Measurements from ENCODE around the gene TRIM7.
"Not testable (repeated sequence)": the region's sequence is repeated elsewhere in the genome, so short reads cannot be mapped to it uniquely, and the experiment has no call there.

Gene TRIM7

DNA sequence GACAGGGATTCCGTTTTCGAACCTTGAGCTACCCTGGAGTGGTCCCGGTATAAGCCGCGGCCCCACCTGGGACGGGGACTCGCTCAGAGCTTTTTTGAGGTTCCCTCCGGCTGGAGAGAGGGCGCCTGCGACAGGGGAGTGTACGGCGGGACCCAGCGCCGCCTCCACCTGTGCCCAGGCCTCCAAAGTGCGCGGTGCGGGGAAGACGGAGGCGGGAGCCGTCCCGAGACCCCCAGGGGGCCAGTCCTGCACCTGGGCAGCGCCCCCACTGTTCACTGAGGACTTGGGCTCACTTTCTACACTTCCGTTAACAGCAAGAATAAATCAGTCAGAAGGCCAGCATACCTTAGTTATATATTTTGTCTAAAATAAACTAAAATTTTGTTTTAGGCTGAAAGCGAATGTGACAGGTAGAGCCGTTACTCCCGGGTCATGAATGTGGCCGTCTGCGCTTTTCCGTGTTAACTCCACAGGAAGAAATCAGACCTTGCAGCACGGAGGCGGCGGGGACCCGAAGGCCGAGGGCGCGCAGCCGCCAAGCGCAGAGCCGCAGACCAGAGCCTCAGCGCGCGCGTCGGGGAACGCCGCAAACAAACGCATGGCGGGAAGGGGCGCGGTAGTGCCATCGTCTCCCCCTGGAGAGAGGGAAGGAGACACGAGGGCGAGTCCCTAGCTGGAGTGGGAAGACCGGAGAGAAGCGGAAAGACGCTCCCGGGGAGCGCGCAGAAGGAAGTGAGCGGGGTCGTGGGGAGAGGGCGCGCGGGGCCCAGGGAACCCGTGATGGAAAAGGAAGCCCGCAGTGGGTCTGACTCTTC is 14.1 kb downstream of the TRIM7 start:
- DNase-seq, result peak; percentile 52

DNA sequence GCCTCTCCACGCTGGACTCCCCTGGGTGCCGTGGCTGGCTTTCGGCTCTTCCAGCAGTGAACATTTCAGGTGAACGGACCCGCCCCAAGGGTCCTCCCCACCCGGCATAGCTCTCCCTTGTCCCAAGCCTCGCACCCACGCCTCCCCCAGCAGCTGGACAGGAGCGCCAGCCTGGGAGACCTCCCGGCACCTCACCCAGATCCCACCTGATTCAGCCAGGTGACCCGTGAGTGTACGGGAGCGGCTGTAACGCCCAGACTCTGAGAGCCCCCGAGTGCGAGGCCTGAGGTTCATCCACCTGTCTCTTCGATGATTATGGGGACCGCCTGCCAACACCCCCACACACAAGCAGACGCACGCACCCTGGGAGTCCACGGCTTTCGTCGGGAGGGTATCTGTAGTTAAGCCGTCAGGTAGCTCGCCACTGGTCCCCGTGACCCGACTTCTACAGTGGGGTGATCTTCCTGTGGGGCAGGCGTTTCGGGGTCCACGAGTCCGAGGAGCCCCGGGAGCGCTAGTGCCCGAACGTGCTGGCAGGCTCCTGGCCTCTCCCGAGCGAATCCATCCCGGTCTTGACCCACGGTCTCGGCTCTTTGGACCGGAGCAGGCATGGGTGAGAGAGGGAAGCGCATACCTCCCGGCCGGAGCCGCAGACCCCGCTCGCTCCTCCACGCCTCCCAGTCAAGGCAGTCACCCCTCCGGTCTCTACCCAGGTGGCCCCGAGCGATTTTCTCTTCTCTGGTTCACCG is 14.9 kb downstream of the TRIM7 start:
- DNase-seq, result peak; percentile 32

DNA sequence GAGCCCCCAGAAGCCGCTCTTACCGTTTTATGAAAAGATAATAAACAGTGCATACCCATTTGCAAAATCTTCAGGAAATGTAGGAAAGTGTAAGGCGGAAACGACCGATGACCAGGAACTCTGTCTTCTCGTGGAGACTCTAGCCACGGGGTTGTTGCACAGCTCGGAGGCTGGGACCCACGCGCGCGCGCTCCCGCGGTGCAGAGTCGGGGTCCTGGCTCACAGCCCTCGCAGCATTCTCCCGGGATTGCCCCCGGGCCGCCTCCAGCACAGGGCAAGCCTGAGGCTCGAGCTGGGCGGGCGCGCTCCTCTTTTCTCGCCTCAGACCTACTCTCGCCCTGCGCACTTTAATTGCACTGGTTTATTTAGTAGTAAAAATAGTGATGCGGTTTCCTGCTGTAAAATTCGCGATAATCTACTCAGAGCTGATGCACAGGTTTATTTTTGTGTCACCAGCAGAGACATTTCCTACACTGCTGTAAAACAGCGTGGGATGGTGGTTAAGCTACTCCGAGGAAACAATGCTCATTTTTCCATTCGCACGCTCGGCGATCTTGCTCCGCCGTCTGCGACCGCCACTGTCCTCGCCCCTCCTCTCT is 15.5 kb downstream of the TRIM7 start:
- peak; percentile 25 for DNase-seq

DNA sequence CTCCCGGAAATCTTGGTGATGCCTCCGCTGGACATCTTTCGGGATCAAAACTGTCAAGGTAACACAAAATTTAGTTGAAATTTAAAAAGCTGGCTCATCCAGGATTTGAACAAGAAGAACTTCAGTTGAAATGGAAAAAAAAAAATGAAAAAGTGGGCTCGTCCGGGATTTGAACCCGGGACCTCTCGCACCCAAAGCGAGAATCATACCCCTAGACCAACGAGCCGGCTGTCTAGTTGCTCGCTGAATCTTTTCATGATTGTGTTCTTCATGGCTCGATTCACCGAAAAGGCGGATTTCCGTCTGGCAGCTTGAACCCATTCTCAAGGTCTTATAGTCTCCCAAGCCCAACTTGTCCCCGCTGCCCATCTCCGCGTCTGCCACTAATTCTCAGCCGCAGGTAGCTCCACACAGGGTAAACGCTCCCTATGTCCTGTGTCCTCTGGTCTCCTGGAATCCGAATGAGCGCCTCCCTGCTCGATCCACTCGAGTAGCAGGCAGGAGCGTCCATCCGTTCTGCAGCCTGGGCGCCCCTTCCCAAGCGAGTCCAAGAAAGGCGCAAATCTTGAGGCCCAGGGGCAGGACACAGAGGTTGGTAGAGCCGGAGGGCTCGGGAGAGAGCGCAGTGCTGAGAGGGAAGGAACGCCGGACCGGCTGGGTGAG is 16.2 kb downstream of the TRIM7 start:
- peak; percentile 84 for DNase-seq

DNA sequence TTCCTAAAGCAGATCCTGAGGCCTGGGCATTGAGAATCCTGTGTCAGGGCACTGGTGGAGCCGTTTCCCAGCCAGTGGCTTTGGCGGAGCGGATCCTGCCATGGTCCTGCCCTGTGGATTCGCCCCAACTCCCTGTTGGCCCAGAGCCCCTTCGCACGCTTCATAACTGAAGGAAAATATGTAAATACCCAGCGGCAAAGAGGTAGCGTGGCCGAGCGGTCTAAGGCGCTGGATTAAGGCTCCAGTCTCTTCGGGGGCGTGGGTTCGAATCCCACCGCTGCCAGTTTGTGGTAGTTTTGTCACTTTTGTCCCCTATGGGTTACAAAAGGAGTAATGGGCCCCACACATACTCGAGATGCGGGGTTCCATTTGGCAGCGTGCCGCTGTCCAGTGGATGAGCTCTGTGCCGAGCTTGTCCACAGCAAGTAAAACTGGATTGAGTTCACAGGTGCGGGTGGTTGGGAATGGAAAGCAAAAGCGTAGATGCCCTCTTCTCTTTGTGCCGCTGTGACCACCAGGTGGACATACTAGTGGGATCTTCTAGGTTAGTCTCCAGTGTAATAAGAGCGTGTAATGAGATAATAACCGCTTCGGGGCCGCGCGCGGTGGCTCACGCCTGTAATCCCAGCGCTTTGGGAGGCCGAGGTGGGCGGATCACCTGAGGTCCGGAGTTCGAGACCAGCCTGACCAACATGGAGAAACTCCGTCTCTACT is 17.3 kb downstream of the TRIM7 start:
- DNase-seq, result peak; percentile 90

DNA sequence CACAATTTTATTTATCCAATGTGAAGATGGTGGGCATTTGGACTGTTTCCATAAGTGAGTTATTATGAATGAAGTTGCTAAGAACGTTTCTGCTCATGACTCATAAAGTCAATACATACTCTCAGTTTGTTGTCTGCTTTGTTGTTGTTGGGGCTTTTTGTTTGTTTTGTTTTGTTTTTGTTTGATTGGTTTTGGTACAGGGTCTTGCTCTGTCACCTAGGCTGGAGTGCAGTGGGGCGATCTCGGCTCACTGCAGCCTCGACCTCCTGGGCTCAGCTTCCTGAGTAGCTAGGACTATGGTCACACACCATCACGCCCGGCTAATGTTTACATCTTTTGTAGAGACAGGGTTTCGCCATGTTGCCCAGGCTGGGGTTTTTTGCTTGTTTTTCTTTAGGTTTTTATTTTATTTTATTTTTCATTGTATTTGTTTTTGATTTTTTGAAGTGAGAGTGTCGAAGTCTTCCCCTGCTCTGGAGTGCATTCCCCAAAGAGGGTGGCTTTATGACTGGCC is 18.0 kb downstream of the TRIM7 start:
- no peak for DNase-seq

DNA sequence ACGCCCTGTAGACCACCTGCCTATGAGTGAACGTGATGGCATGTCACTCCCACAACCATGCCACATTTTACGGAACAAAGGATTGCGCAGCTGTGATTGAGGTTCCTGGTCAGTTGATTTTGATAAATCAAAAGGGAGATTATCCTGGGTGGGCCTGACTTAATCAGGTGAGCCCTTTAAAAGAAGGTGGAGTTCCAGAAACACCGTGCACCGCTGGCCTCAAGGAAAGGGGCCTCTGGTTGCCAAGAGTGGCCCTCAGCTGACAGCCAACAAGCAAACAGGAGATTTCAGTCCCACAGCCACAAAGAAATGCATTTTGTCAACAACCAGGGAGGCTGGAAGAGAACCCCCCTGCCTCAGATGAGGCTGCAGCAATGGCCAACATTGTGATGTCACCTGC is 19.0 kb downstream of the TRIM7 start:
- no peak for DNase-seq

DNA sequence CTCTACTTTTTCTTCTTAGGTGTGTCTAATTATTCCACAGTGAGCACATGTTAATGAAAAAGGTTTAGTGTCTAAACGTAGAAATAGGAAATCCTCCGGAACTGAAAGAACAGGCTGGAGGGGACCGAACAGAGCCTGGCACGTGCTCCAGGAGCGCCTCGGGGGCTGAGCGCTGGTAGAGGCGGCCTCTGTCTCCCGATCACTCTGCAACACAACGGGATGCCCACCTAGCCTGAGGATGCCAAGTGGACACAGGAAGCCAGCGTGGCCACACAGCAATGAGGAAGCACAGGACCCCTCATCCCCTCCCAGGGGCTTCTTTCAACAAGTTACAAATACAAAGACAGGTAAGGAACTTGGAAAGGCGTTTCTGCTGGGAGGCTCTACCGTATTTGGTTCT is 19.4 kb downstream of the TRIM7 start:
- no peak for DNase-seq

DNA sequence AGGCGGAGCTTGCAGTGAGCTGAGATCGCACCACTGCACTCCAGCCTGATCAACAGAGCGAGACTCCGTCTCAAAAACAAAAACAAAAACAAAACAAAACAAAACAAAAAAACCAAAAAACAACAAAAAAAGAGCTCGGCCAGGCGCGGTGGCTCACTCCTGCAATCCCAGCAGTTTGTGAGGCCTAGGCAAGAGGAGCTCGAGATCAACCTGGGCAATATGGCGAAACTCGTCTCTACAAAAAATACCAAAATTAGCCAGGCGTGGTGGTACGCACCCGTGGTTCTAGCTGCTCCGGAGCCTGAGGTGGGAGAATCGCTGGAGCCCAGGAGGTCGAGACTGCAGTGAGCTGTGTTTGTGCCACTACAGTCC is 20.2 kb downstream of the TRIM7 start:
- DNase-seq, result no peak

DNA sequence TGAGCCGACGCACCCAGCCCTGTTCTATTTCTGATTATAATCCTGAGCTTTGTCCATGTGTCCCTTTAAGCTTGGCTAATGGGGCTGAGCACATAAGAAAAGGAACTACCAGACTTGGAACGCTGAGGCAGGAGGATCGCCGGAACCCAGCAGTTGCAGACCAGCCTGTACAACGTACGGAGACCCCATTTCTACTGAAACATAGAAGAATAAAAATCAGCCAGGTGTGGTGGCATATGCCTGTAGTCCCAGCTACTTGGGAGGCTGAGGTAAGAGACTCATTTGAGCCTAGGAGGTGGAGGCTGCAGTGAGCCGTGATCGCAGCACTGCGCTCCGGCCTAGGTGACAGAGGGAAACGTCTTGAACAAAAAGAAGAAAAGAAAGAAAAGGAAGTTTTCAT is 22.3 kb downstream of the TRIM7 start:
- DNase-seq, result no peak

DNA sequence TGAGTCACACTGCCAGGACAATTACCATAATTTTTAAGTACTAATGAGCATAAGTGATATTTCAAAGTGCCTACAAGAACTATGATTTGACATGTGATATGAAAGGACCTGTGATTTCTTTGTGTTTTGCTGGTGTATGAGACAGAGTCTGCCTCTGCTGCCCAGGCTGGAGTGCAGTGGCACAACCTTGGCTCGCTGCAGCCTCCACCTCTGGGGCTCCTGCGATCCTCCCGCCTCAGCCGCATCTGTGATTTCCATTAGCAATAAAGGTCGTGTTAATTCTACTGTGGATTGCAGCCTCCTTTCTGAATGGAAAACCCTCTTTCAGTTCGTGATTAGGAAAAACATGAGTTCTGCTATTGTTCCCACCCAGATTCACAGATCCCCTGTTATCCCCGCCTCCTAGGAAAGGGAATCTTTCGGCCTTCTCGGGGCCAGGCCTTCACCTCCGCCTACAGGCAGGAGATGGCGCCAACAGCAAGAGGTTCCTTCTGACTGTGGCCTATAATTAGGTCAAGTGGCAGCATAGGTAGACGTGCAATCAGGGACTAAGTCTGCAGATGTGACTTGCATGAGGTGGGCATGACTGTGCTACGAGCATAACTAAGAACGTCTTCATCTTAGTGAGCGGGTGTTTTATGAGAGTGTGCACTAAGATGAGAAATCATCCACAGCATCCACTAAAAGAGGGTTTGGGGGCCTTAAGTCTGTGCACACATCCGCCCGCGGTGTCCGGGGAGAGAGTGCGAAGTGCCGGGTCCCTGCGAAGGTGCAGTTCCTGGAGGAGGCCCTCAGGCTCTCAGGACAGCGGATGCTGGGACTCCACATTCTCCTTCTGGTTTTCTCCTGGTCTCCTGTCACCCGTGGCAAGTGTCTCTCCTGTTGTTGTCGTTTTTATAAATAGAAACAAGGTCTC is 23.1 kb downstream of the TRIM7 start:
- peak; percentile 70 for DNase-seq

DNA sequence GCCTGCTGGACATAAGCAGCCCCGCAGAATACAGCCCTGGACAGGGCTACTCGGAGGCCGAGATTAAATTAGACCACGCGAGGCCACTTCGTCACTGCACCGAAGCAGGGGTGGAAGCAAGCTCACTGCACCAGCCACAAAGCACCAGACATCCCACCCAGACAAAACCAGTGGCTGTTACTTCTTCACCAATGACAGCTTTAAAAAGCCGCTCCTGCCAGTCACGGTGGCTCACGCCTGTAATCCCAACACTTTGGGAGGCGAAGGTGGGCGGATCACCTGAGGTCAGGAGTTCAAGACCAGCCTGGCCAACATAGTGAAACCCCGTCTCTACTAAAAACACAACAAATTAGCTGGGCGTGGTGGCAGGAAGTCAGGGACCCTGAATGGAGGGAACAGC is 27.4 kb downstream of the TRIM7 start:
- DNase-seq, result not testable (repeated sequence)

DNA sequence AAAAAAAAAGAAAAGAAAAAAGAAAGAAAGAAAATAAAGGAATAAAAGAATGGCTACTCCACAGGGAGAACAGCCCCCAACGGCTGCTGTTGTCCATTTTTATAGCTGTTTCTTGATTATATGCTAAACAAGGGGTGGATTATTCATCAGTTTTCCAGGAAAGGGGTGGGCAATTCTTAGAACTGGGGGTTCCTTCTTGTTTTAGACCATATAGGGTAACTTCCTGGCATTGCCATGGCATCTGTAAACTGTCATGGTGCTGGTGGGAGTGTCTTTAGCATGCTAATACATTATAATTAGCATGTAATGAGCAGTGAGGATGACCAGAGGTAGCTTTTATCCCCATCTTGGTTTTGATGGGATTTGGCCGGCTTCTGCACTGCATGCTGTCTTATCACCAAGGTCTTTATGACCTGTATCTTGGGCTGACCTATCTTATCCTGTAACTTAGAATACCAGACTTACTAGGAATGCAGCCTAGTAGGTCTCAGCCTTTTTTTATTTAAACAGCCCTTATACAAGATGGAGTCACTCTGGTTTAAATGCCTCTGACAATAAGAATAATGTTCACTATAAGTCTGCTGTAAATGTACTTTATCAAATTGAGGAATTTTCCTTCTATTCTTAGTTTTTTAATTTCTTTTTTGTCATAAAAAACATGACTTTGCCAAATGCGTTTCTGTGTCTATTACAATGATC is 28.6 kb downstream of the TRIM7 start:
- DNase-seq, result no peak

DNA sequence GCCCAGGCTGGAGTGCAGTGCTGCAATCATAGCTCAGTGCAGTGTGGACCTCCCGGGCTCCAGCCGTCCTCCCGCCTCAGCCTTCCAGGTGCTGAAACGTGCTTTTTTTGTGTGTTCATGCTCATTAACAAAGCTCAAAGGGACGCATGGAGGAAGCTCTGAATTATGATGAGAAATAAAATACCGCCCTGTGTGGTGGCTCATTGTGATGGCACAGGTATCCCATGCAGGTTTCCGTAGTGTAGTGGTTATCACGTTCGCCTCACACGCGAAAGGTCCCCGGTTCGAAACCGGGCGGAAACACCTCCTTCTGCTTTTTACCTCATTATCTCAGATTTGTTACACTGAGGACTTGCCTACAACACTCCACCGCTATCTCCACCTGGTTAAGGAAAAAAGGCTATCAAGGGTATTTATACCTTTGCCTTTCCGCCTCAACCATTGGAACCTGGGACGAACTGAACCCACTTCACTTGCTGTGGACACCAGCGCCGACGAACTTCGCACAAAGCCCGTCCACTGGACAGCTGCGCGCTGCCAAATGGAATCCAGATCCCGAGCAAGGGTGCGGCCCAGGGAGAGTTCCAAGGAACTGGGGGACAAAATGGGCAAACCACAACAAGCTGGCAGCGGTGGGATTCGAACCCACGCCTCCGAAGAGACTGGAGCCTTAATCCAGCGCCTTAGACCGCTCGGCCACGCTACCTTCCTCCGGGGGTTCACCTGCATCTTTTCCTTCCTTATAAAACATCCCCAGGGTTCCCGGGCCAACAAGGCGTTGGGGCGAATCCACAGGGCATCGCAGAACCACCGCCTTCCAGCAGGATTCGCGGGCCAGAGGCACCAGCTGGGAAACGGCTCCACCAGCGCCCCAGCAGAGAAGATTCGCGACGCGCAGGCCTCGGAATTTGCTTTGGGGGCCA is 31.3 kb downstream of the TRIM7 start:
- DNase-seq, result peak; percentile 79

DNA sequence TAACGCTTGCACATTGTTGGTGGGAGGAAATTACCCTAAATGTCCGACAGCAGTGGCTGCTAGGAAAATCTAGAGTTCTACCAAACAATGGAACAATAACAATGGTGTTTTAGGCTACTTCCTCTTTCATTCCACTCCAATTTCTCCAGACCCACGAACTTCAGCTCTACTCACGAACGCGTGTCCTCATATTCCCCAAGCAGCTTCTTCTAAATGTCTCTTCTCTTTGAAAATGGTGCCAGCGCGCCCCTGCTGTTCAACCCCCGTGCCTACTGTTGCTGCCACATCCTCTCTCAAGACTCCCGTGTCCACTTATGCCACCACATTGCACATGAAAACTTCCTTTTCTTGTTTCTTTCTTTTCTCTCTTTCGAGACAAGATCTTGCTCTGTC is 32.0 kb downstream of the TRIM7 start:
- DNase-seq, result no peak

DNA sequence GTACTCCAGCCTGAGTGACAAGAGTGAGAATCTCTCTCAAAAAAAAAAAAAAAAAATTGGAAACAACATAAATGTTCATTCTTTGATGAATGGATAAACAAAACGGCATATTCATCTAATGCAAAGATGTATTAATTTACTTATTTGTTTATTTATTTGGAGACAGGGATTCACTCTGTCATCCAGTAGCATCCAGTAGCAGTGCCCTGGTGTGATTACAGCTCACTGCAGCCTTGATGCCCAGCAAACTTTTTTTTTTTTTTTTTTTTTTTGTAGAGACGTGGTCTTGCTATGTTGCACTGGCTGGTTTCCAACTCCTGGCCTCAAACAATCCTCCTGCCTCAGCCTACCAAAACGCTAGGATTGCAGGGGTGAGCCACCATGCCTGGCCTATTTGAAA is 33.2 kb downstream of the TRIM7 start:
- no peak for DNase-seq

DNA sequence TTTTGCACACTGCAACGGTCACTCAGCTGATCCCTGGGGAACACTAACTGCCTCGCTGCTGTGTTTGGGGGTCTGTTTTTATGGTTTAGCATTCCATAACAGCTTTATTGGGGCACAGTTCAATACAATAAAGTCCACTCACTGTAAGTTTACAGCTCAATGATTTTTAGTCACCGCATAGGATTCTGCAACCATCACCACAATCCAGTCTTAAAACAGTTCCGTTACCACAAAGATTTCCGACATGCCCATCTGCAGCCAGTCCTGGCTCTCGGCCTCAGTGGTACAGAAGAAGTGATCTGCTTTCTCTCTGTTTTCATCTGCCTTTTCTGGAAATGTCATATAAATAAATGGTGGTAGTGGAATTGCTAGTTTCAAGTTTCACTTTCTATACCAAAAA is 34.0 kb downstream of the TRIM7 start:
- peak; percentile 43 for DNase-seq

DNA sequence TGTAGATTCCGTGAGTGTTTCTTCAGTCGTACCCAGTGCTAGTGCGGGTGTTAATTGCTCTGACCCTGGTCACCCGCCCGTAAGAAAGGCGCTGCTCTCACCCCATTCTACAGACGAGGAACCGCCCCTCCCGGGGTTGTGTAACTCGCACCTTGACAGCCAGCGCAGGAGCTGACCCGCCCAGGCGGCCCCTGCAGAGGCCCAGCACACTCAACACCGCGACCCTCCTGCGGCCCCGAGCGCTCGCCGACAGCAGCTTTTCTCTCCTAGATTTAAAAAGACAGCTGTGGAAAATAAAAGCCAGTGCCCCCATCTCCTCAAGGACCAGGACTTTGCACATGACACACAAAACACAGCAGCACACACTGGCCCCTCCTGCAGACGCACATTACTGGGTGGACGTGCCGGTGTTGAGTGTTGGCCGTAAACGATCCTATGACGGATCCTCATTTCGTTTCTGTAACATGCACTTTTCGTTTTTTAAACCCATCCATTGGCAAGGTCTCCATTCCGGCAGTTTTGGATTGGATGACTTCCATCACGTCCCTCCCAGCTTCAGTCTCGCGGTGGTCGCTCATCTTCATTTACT is 34.7 kb downstream of the TRIM7 start:
- peak; percentile 17 for DNase-seq
